HCT116 (cell line): ENCODE measurements around the gene CDX1. TPM values are rescaled to one million over a fixed set of nuclear protein-coding genes. Genes with fewer than 3 reads are reported as not detected.

Experiments
- ATAC-seq: fragments of 200-7000 bp; cut with Tn5 transposase; 2 replicates; pipeline ENCODE4 v1.9.1; 2020; ENCODE audit warnings: mild to moderate bottlenecking, moderate library complexity
- BruUV-seq: library from RNA; stranded (reverse); fragments of 400-500 nt; replicated peaks from 2 replicates; lab custom pipeline; 2021; lab: Mats Ljungman, UMichigan
- CTCF ChIA-PET: fragments of 300-600 bp; sonication (Branson Sonifier 250); formaldehyde crosslinking; loops from one replicate; lab custom pipeline; 2021; ENCODE audit warnings: antibody characterized with exemption; lab: Charles Lee
- POLR2A ChIA-PET: fragments of 300-600, 350-600 bp; sonication (Branson Sonifier 250); formaldehyde crosslinking; loops from one replicate; lab custom pipeline; 2021; ENCODE audit warnings: antibody characterized with exemption; lab: Charles Lee
- RAD21 ChIA-PET, 2 experiments: fragments of 300-600 bp; sonication (Branson Sonifier 250); formaldehyde crosslinking; loops; one replicate each; lab custom pipeline; 2023; ENCODE audit warnings: low total read pairs in 2 of 2; ENCODE audit not compliant: uncharacterized antibody in 2 of 2, unreplicated experiment in 2 of 2, low non-redundant PET in 1 of 2; lab: Charles Lee
- DNase-seq: peaks from one replicate; pipeline ENCODE4 v3.0.0-alpha.2; 2010; ENCODE audit warnings: low read depth, low spot score
- H2AFZ ChIP-seq: fragments of 200-600 bp; shearing (Covaris generic), sonication (generic); 2 replicates; pipeline ENCODE4 v1.6.1; 2017; ENCODE audit warnings: low read depth, mixed run types, mixed read lengths, antibody characterized with exemption, low read length; ENCODE audit not compliant: poor library complexity, severe bottlenecking
- H3K27ac ChIP-seq: 2 replicates; pipeline ENCODE4 v1.5.1; 2012; ENCODE audit warnings: low read depth, low read length
- H3K27me3 ChIP-seq: fragments of 200-600 bp; sonication (generic); 2 replicates; pipeline ENCODE4 v1.6.1; 2016; ENCODE audit warnings: mixed run types, low read length, mixed read lengths; ENCODE audit not compliant: insufficient read depth
- H3K36me3 ChIP-seq, 2 experiments: fragments of 200-500 bp in 1 of 2; fragments of 200-600 bp in 1 of 2; sonication (Bioruptor generic) in 1 of 2; sonication (generic) in 1 of 2; 2 replicates each; pipeline versions ENCODE4 v1.5.1 to v1.6.1; 2014 to 2016; ENCODE audit warnings: low read length in 2 of 2, inconsistent platforms in 1 of 2, mixed read lengths in 1 of 2, mixed run types in 1 of 2; ENCODE audit not compliant: insufficient read depth in 2 of 2, control insufficient read depth in 1 of 2
- H3K4me1 ChIP-seq, 2 experiments: fragments of 200-600 bp in 1 of 2; sonication (generic) in 1 of 2; 2 replicates each; pipeline versions ENCODE4 v1.5.1 to v1.6.1; 2012 to 2017; ENCODE audit warnings: low read length in 2 of 2, inconsistent platforms in 1 of 2, mild to moderate bottlenecking in 1 of 2, mixed read lengths in 1 of 2, mixed run types in 1 of 2, moderate library complexity in 1 of 2; ENCODE audit not compliant: insufficient read depth in 2 of 2, control insufficient read depth in 1 of 2
- H3K4me2 ChIP-seq: fragments of 200-600 bp; sonication (generic); 2 replicates; pipeline ENCODE4 v1.6.1; 2017; ENCODE audit warnings: mixed run types, low read length, mixed read lengths
- H3K4me3 ChIP-seq, 2 experiments: fragments of 200-600 bp in 1 of 2; sonication (generic) in 1 of 2; replicated peaks in 1 of 2; 2 replicates each; pipeline ENCODE4 v1.5.1; 2011 to 2016; ENCODE audit warnings: low read length in 2 of 2, control low read depth in 1 of 2, low read depth in 1 of 2, mild to moderate bottlenecking in 1 of 2, mixed read lengths in 1 of 2, mixed run types in 1 of 2
- H3K79me2 ChIP-seq: fragments of 200-600 bp; sonication (generic); 2 replicates; pipeline ENCODE4 v1.6.1; 2017; ENCODE audit warnings: mild to moderate bottlenecking, mixed run types, low read length, moderate library complexity, mixed read lengths; ENCODE audit not compliant: insufficient read depth
- H3K9ac ChIP-seq: fragments of 200-600 bp; sonication (generic); 2 replicates; pipeline ENCODE4 v1.6.1; 2016; ENCODE audit warnings: low read length, mixed read lengths
- H3K9me2 ChIP-seq: fragments of 200-600 bp; sonication (generic), shearing (Covaris generic); 2 replicates; pipeline ENCODE4 v1.6.1; 2017; ENCODE audit warnings: mixed run types, mild to moderate bottlenecking, moderate library complexity; ENCODE audit not compliant: insufficient read depth
- H3K9me3 ChIP-seq, 2 experiments: fragments of 200-500 bp in 1 of 2; fragments of 200-600 bp in 1 of 2; sonication (Bioruptor generic) in 1 of 2; sonication (generic) in 1 of 2; 2 replicates each; pipeline ENCODE4 v1.6.1; 2014 to 2017; ENCODE audit warnings: low read length in 2 of 2, mixed read lengths in 2 of 2, inconsistent platforms in 1 of 2, low read depth in 1 of 2, mild to moderate bottlenecking in 1 of 2, mixed run types in 1 of 2, moderate library complexity in 1 of 2; ENCODE audit not compliant: control insufficient read depth in 1 of 2, insufficient read depth in 1 of 2
- H4K20me1 ChIP-seq: fragments of 200-600 bp; sonication (generic), shearing (Covaris generic); 2 replicates; pipeline ENCODE4 v1.6.1; 2017; ENCODE audit warnings: mixed run types, mild to moderate bottlenecking, moderate library complexity; ENCODE audit not compliant: insufficient read depth
- CBX3 ChIP-seq: IDR thresholded peaks from 2 replicates; pipeline ENCODE4 v1.6.1; 2012; ENCODE audit warnings: low read depth
- CEBPB ChIP-seq: IDR thresholded peaks from 2 replicates; pipeline ENCODE4 v1.6.1; 2012; ENCODE audit warnings: low read depth
- EZH2phosphoT487 ChIP-seq: fragments of 200-600 bp; IDR thresholded peaks from 2 replicates; pipeline ENCODE4 v1.6.1; 2018; ENCODE audit warnings: antibody characterized with exemption, borderline replicate concordance
- FOSL1 ChIP-seq: IDR thresholded peaks from 2 replicates; pipeline ENCODE4 v1.6.1; 2012; ENCODE audit warnings: low read depth
- RAD21 ChIP-seq: IDR thresholded peaks from 2 replicates; pipeline ENCODE4 v1.6.1; 2012; ENCODE audit warnings: low read depth, mild to moderate bottlenecking
- SP1 ChIP-seq: IDR thresholded peaks from 2 replicates; pipeline ENCODE4 v1.6.1; 2012; ENCODE audit warnings: low read depth
- SRF ChIP-seq: IDR thresholded peaks from 2 replicates; pipeline ENCODE4 v1.6.1; 2012; ENCODE audit warnings: low read depth
- YY1 ChIP-seq: IDR thresholded peaks from 2 replicates; pipeline ENCODE4 v1.6.1; 2011; ENCODE audit warnings: low read length, low read depth, moderate library complexity, mild to moderate bottlenecking; ENCODE audit not compliant: insufficient replicate concordance; ENCODE audit errors: extremely low read depth
- ZFX ChIP-seq: fragments of 450-650 bp; IDR thresholded peaks from 2 replicates; pipeline ENCODE4 v1.6.1; 2017
- intact Hi-C: fragments of 100-400 bp; cut with micrococcal nuclease; formaldehyde crosslinking; loops from 2 replicates; pipeline ENCODE4 v1.10.0; 2022
- total RNA-seq: library from RNA; stranded (reverse); gene quantifications from one replicate; pipeline ENCODE4 v1.2.1, GENCODE V29; 2021; ENCODE audit not compliant: unreplicated experiment
- TF ChIP-seq, protein P1 (sequence below): IDR thresholded peaks from 2 replicates; pipeline ENCODE4 v1.6.1; 2012; ENCODE audit warnings: low read depth
- TF ChIP-seq, protein P2 (sequence below): IDR thresholded peaks from 2 replicates; pipeline ENCODE4 v1.6.1; 2011; ENCODE audit warnings: mild to moderate bottlenecking, low read length, moderate library complexity; ENCODE audit not compliant: insufficient replicate concordance; ENCODE audit errors: extremely low read depth
- TF ChIP-seq, protein P3 (sequence below): IDR thresholded peaks from 2 replicates; pipeline ENCODE4 v1.6.1; 2012

CDX1 gene
- total RNA-seq, 1 experiment from 2014 or later = not detected

DNA sequence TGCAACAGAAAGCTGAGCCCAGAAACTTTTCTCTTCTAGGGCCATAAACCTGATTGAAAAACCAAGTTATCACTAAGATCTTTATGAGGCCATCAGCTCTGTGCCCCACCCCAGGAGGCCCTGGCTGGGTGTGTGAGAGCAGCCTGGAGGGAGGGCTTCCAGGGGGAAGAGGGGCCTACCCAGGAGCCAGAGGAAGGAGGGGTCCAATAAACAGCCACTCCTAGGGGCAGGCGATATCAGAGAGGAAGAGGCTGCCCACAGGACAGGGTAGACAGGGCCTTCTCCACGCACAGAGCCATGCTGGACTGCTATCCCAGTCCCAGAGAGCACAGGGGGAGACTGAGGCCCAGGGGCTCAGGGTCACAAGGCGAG, 4.5 kb upstream of the CDX1 start:
- Histone ChIP-seq H2AFZ (peak overlapping the region; percentile 38), H3K4me3 (no peak overlapping the region), H3K9ac (no peak overlapping the region), H3K27me3 (no peaks in the 10 kb centered on the region), H3K27ac (no peak overlapping the region), H3K9me2 (no peaks in the 10 kb centered on the region), H3K4me1 (peaks cover 3 to 19% of the 10 kb centered on the region in 2 experiments; a peak in 3 of 4 replicates), H4K20me1 (no peaks in the 10 kb centered on the region), H3K4me2 (no peak overlapping the region), H3K36me3 (no peaks in the 10 kb centered on the region), H3K79me2 (no peaks in the 10 kb centered on the region), H3K9me3 (no peaks in the 10 kb centered on the region)
- RAD21 ChIA-PET = no interaction called here
- POLR2A ChIA-PET = no interaction called here
- no TSS peak for BruUV-seq
- intact Hi-C loops = no loop called here
- CTCF ChIA-PET = interaction anchor here (0.8 to 2.6 kb wide), 4 partner anchors 9 to 58 kb away, joined by 3 to 10 read pairs (median 4); no protein-coding TSS in a partner anchor
- DNase-seq (no peak), ATAC-seq (no peak)
- TF ChIP-seq, protein P1, sequence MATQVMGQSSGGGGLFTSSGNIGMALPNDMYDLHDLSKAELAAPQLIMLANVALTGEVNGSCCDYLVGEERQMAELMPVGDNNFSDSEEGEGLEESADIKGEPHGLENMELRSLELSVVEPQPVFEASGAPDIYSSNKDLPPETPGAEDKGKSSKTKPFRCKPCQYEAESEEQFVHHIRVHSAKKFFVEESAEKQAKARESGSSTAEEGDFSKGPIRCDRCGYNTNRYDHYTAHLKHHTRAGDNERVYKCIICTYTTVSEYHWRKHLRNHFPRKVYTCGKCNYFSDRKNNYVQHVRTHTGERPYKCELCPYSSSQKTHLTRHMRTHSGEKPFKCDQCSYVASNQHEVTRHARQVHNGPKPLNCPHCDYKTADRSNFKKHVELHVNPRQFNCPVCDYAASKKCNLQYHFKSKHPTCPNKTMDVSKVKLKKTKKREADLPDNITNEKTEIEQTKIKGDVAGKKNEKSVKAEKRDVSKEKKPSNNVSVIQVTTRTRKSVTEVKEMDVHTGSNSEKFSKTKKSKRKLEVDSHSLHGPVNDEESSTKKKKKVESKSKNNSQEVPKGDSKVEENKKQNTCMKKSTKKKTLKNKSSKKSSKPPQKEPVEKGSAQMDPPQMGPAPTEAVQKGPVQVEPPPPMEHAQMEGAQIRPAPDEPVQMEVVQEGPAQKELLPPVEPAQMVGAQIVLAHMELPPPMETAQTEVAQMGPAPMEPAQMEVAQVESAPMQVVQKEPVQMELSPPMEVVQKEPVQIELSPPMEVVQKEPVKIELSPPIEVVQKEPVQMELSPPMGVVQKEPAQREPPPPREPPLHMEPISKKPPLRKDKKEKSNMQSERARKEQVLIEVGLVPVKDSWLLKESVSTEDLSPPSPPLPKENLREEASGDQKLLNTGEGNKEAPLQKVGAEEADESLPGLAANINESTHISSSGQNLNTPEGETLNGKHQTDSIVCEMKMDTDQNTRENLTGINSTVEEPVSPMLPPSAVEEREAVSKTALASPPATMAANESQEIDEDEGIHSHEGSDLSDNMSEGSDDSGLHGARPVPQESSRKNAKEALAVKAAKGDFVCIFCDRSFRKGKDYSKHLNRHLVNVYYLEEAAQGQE = no peak
- TF ChIP-seq ZFX (no peak), EZH2phosphoT487 (no peak), RAD21 (no peak), CBX3 (no peak), YY1 (no peak), CEBPB (no peak), SRF (no peak), SP1 (no peak), FOSL1 (no peak)
- TF ChIP-seq, protein P2, sequence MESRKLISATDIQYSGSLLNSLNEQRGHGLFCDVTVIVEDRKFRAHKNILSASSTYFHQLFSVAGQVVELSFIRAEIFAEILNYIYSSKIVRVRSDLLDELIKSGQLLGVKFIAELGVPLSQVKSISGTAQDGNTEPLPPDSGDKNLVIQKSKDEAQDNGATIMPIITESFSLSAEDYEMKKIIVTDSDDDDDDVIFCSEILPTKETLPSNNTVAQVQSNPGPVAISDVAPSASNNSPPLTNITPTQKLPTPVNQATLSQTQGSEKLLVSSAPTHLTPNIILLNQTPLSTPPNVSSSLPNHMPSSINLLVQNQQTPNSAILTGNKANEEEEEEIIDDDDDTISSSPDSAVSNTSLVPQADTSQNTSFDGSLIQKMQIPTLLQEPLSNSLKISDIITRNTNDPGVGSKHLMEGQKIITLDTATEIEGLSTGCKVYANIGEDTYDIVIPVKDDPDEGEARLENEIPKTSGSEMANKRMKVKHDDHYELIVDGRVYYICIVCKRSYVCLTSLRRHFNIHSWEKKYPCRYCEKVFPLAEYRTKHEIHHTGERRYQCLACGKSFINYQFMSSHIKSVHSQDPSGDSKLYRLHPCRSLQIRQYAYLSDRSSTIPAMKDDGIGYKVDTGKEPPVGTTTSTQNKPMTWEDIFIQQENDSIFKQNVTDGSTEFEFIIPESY = no peak
- TF ChIP-seq, protein P3, sequence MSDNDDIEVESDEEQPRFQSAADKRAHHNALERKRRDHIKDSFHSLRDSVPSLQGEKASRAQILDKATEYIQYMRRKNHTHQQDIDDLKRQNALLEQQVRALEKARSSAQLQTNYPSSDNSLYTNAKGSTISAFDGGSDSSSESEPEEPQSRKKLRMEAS = no peak
